T-helper 1 cell treated with Interleukin-12 subunit alpha and Interleukin-12 subunit beta and Interleukin-4 antibody, amounts not matched to agents 30 μg/mL and 1 μg/mL, for 36 hours (primary cell): ENCODE results near the gene SPDYE3.
A peak's percentile ranks its signal among the peaks of the same experiment; 100 is the strongest.
"Not testable (repeated sequence)": the region's sequence is repeated elsewhere in the genome, so short reads cannot be mapped to it uniquely, and the experiment has no call there.

Experiments
- H3K27ac Mint-ChIP-seq: one replicate; pipeline ENCODE4 v1.8.0; 2021; ENCODE audit warnings: mild to moderate bottlenecking, mixed read lengths
- H3K27me3 Mint-ChIP-seq: one replicate; pipeline ENCODE4 v1.8.0; 2021; ENCODE audit warnings: low read depth, mixed read lengths
- H3K36me3 Mint-ChIP-seq: one replicate; pipeline ENCODE4 v1.8.0; 2021; ENCODE audit warnings: low read depth, mixed read lengths
- H3K4me1 Mint-ChIP-seq: one replicate; pipeline ENCODE4 v1.8.0; 2021; ENCODE audit warnings: low read depth, mixed read lengths
- H3K4me3 Mint-ChIP-seq: one replicate; pipeline ENCODE4 v1.8.0; 2021; ENCODE audit warnings: mild to moderate bottlenecking, moderate library complexity, mixed read lengths
- H3K9me3 Mint-ChIP-seq: one replicate; pipeline ENCODE4 v1.8.0; 2021; ENCODE audit warnings: mixed read lengths

Gene SPDYE3

DNA sequence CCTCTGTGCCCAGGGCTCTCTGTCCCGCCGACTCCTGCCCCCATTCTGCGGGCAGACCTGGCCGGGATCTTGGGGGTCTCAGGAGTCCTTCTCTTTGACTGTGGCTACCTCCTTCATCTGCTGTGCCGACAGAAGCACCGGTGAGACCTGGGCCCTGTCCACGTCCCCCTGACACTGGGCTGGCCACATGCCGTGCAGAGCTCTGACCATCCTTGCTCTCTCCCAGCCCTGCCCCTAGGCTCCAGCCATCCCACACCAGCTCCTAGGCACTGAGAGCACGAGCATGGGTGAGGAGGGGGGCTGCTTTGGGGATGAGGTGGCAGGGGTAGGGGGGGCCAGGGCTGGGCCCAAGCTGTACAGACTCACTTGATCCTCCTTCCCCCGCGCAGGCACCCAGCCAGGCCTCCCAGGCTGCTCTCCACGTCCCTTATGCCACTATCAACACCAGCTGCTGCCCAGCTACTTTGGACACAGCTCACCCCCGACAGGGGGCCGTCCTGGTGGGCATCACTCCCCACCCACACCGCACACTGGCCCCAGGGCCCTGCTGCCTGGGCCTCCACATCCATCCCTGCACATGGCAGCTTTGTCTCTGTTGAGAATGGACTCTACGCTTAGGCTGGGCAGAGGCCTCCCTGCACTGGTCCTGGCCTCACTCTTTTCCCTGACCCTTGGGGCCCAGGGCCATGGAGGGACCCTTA lies 45.6 kb downstream of the SPDYE3 start:
- H3K36me3 Mint-ChIP-seq, result peaks cover 44% of the 10 kb centered on the region
- peak overlapping the region; percentile 70 for H3K27ac Mint-ChIP-seq
- H3K4me3 Mint-ChIP-seq, result peak overlapping the region; percentile 40
- no peaks in the 10 kb centered on the region for H3K27me3 Mint-ChIP-seq
- no peaks in the 10 kb centered on the region for H3K9me3 Mint-ChIP-seq
- peaks cover 17% of the 10 kb centered on the region for H3K4me1 Mint-ChIP-seq

DNA sequence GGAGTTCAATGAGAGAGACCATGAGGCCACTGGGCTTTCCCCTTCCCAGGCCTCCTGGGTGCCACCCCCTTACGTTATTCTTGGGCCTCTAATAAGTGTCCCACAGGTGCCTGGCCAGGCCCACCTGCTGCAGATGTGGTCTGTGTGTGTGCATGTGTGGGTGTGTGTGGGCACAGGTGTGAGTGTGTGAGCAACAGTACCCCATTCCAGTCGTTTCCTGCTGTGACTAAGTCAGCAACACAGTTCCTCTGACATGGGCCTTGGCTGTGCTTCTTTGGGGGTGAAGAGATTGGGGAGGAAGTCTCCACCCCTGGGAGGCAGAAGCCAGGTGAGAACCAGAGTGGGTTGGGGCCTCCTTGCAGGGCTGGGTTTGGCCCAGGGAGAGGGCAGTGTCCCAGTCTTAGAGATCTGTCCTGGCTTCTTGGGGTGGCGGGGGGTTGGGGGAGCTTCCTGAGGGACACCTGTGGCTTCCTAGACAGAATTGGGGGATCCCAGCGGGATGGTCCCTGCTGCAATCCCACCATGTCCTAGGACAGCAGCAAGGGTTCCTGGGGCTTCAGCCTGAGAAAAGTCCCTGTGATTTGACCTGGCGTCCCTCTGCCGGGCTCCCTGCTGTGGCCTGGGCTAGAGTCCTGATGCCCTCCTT lies 46.3 kb downstream of the SPDYE3 start:
- H3K4me3 Mint-ChIP-seq, result peak overlapping the region; percentile 34
- H3K36me3 Mint-ChIP-seq, result peaks cover 41% of the 10 kb centered on the region
- H3K4me1 Mint-ChIP-seq, result peaks cover 17% of the 10 kb centered on the region

GRCh38 chr7:100356416-100357068 lies 49.0 kb downstream of the SPDYE3 start:
- Mint-ChIP-seq H3K9me3 (no peaks in the 10 kb centered on the region), H3K36me3 (peaks cover 43% of the 10 kb centered on the region), H3K27ac (no peak overlapping the region), H3K27me3 (no peaks in the 10 kb centered on the region), H3K4me1 (peaks cover 8% of the 10 kb centered on the region), H3K4me3 (no peak overlapping the region)

More for the DNA sequence above, 46.3 kb downstream of the SPDYE3 start:
- H3K9me3 Mint-ChIP-seq, result no peaks in the 10 kb centered on the region
- H3K27ac Mint-ChIP-seq, result peak overlapping the region; percentile 70
- no peaks in the 10 kb centered on the region for H3K27me3 Mint-ChIP-seq

GRCh38 chr7:100357131-100357561 lies 49.6 kb downstream of the SPDYE3 start:
- no peak overlapping the region for H3K4me3 Mint-ChIP-seq
- peaks cover 6% of the 10 kb centered on the region for H3K4me1 Mint-ChIP-seq
- H3K27ac Mint-ChIP-seq, result no peak overlapping the region
- no peaks in the 10 kb centered on the region for H3K9me3 Mint-ChIP-seq
- H3K36me3 Mint-ChIP-seq, result peaks cover 48% of the 10 kb centered on the region
- no peaks in the 10 kb centered on the region for H3K27me3 Mint-ChIP-seq

- no peaks in the 10 kb centered on the region for H3K27me3 Mint-ChIP-seq
- no peaks in the 10 kb centered on the region for H3K9me3 Mint-ChIP-seq
- peaks cover 51% of the 10 kb centered on the region for H3K36me3 Mint-ChIP-seq
- peaks cover 5% of the 10 kb centered on the region for H3K4me1 Mint-ChIP-seq
- no peak within 1 kb of the TSS for H3K4me3 Mint-ChIP-seq
- no peak within 1 kb of the TSS for H3K27ac Mint-ChIP-seq
These were observed 50.7 kb downstream of the SPDYE3 start, which contains the start of gene PILRB for GRCh38 chr7:100358027-100358856. TSS of gene PILRB (plus strand) at chr7:100358117. CDS start at chr7:100358303, 186 bp downstream.

DNA sequence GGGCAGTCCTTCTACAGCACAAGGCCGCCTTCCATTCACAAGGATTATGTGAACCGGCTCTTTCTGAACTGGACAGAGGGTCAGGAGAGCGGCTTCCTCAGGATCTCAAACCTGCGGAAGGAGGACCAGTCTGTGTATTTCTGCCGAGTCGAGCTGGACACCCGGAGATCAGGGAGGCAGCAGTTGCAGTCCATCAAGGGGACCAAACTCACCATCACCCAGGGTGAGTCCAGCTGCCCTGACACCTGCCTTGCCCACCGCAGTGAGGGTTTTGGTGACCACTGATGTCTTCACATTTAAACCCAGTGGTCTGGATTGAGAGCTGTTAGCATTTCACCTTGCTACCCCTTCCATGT lies 51.3 kb downstream of the SPDYE3 start:
- Mint-ChIP-seq H3K27me3 (no peaks in the 10 kb centered on the region), H3K27ac (no peak overlapping the region), H3K4me3 (no peak overlapping the region), H3K4me1 (no peaks in the 10 kb centered on the region), H3K9me3 (no peaks in the 10 kb centered on the region), H3K36me3 (peaks cover 50% of the 10 kb centered on the region)

GRCh38 chr7:100360135-100360854 lies 52.8 kb downstream of the SPDYE3 start:
- H3K4me3 Mint-ChIP-seq, result no peak overlapping the region
- peaks cover 55% of the 10 kb centered on the region for H3K36me3 Mint-ChIP-seq
- peaks cover 9% of the 10 kb centered on the region for H3K4me1 Mint-ChIP-seq
- H3K27me3 Mint-ChIP-seq, result no peaks in the 10 kb centered on the region
- H3K9me3 Mint-ChIP-seq, result no peaks in the 10 kb centered on the region
- H3K27ac Mint-ChIP-seq, result no peak overlapping the region

GRCh38 chr7:100363098-100363497 lies 55.6 kb downstream of the SPDYE3 start:
- Mint-ChIP-seq H3K9me3 (no peaks in the 10 kb centered on the region), H3K4me3 (no peak overlapping the region), H3K36me3 (peaks cover 50% of the 10 kb centered on the region), H3K4me1 (peaks cover 21% of the 10 kb centered on the region), H3K27me3 (no peaks in the 10 kb centered on the region), H3K27ac (no peak overlapping the region)

- H3K9me3 Mint-ChIP-seq, H3K27me3 Mint-ChIP-seq, H3K4me3 Mint-ChIP-seq, H3K27ac Mint-ChIP-seq: not testable (repeated sequence)
- Mint-ChIP-seq H3K4me1 (peaks cover 21% of the 10 kb centered on the region), H3K36me3 (peaks cover 50% of the 10 kb centered on the region)
These were observed 56.3 kb downstream of the SPDYE3 start for GRCh38 chr7:100363797-100364196.

DNA sequence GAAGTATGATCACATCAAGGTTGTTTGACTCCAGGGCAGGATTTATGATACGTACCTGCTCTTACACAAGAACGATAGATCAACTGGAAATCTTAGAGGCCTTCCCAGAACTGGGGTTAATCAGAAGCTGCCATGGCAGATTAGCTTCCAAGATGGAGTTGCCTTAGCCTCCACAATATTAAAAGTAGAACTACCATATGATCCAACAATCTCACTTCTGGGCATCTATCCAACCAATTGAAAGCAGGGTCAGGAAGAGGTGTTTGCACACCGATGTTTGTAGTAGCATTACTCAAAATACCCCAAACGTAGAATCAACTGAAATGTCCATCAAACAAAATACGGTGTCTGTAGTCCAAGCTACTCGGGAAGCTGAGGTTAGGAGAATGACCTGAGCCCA lies 57.0 kb downstream of the SPDYE3 start:
- Mint-ChIP-seq H3K4me1 (peaks cover 21% of the 10 kb centered on the region), H3K27ac (peak overlapping the region; percentile 62), H3K4me3 (no peak overlapping the region), H3K36me3 (peaks cover 46% of the 10 kb centered on the region), H3K27me3 (no peaks in the 10 kb centered on the region), H3K9me3 (no peaks in the 10 kb centered on the region)

- not testable (repeated sequence) for H3K9me3 Mint-ChIP-seq, H3K27me3 Mint-ChIP-seq, H3K4me3 Mint-ChIP-seq
- Mint-ChIP-seq H3K4me1 (peaks cover 21% of the 10 kb centered on the region), H3K36me3 (peaks cover 37% of the 10 kb centered on the region), H3K27ac (peak overlapping the region; percentile 91)
These were observed 58.5 kb downstream of the SPDYE3 start for GRCh38 chr7:100365998-100366367.

GRCh38 chr7:100366411-100367250 lies 59.1 kb downstream of the SPDYE3 start:
- H3K9me3 Mint-ChIP-seq, result no peaks in the 10 kb centered on the region

DNA sequence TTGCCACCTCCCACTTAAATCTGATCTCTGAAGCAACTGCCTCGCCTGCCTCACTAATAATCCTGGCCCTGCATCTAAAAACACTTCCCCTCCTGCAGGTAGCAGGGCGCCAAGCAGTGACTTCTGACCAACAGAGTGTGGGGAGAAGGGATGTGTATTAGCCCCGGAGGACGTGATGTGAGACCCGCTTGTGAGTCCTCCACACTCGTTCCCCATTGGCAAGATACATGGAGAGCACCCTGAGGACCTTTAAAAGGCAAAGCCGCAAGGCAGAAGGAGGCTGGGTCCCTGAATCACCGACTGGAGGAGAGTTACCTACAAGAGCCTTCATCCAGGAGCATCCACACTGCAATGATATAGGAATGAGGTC lies 59.7 kb downstream of the SPDYE3 start:
- Mint-ChIP-seq H3K36me3 (peaks cover 31% of the 10 kb centered on the region), H3K4me1 (peaks cover 23% of the 10 kb centered on the region), H3K4me3 (no peak overlapping the region), H3K9me3 (no peaks in the 10 kb centered on the region), H3K27me3 (no peaks in the 10 kb centered on the region), H3K27ac (no peak overlapping the region)

More at GRCh38 chr7:100366411-100367250, 59.1 kb downstream of the SPDYE3 start:
- Mint-ChIP-seq H3K4me1 (peaks cover 21% of the 10 kb centered on the region), H3K27me3 (no peaks in the 10 kb centered on the region), H3K36me3 (peaks cover 35% of the 10 kb centered on the region), H3K27ac (peak overlapping the region; percentile 91), H3K4me3 (no peak overlapping the region)
